Natural killer cell (primary cell): ENCODE data around the gene CEP43. TPM values are rescaled to one million over a fixed set of nuclear protein-coding genes. Genes with fewer than 3 reads are reported as not detected.

Experiments
- ATAC-seq, 3 donors: fragments of 150-1000 bp in 2 of 3; fragments of 200-7000 bp in 1 of 3; cut with Tn5 transposase; 1 replicate in 1 of 3; 2 replicates in 2 of 3; pipeline ENCODE4 v1.10.0; 2021; ENCODE audit warnings: mild to moderate bottlenecking in 2 of 3, moderate library complexity in 2 of 3
- DNase-seq, 2 donors: peaks; one replicate each; pipeline versions ENCODE4 v3.0.0 to v3.0.0-alpha.2; 2013 to 2021; ENCODE audit warnings: mixed read lengths in 1 of 2
- H3K27ac ChIP-seq: one replicate; pipeline ENCODE4 v1.5.1; 2013; ENCODE audit warnings: mild to moderate bottlenecking, low read length
- H3K27me3 ChIP-seq: one replicate; pipeline ENCODE4 v1.6.1; 2013; ENCODE audit warnings: low read length; ENCODE audit not compliant: control insufficient read depth, insufficient read depth
- H3K36me3 ChIP-seq: one replicate; pipeline ENCODE4 v1.6.1; 2013; ENCODE audit warnings: low read length; ENCODE audit not compliant: control insufficient read depth, insufficient read depth
- H3K4me1 ChIP-seq: one replicate; pipeline ENCODE4 v1.6.1; 2013; ENCODE audit warnings: low read length; ENCODE audit not compliant: control insufficient read depth, insufficient read depth
- H3K4me3 ChIP-seq: one replicate; pipeline ENCODE4 v1.5.1; 2013; ENCODE audit warnings: low read length
- H3K9me3 ChIP-seq: one replicate; pipeline ENCODE4 v1.6.1; 2013; ENCODE audit warnings: low read length; ENCODE audit not compliant: control insufficient read depth, insufficient read depth
- H3K27ac Mint-ChIP-seq, 2 donors: one replicate each; pipeline ENCODE4 v1.8.0; 2022; ENCODE audit warnings: mild to moderate bottlenecking in 2 of 2, mixed read lengths in 2 of 2, moderate library complexity in 1 of 2
- H3K27me3 Mint-ChIP-seq, 2 donors: one replicate each; pipeline ENCODE4 v1.8.0; 2022; ENCODE audit warnings: low read depth in 2 of 2, mixed read lengths in 2 of 2
- H3K36me3 Mint-ChIP-seq: one replicate; pipeline ENCODE4 v1.8.0; 2022; ENCODE audit warnings: mixed read lengths
- H3K4me1 Mint-ChIP-seq, 2 donors: one replicate each; pipeline ENCODE4 v1.8.0; 2022; ENCODE audit warnings: mixed read lengths in 2 of 2
- H3K4me3 Mint-ChIP-seq: one replicate; pipeline ENCODE4 v1.8.0; 2022; ENCODE audit warnings: mild to moderate bottlenecking, moderate library complexity, mixed read lengths
- H3K9me3 Mint-ChIP-seq, 2 donors: one replicate each; pipeline ENCODE4 v1.8.0; 2022; ENCODE audit warnings: mixed read lengths in 2 of 2
- WGBS: methylation state at CpG from one replicate; pipeline ENCODE4 v1.1.7; 2013; ENCODE audit warnings: missing lambda C conversion rate; ENCODE audit not compliant: insufficient coverage; 5-methylcytosine and 5-hydroxymethylcytosine counted together
- intact Hi-C: fragments of 100-400 bp; cut with micrococcal nuclease; formaldehyde crosslinking; loops from one replicate; pipeline ENCODE4 v1.14.2; 2022
- total RNA-seq, 4 donors: library from RNA; stranded (reverse); fragments of 120-200 nt in 1 of 4; gene quantifications; one replicate each; pipeline versions ENCODE4 v1.2.3 to v1.2.4, GENCODE V29; 2013 to 2022
- TF ChIP-seq, protein P1 (sequence below): fragments of 200-600 bp; IDR thresholded peaks from one replicate; pipeline ENCODE4 v1.8.0; 2022; ENCODE audit warnings: antibody characterized with exemption

The CEP43 gene
- total RNA-seq, 3 donors from 2014 or later (not counting 1 experiment from before 2014, with no cell fraction given) = 13.5 to 17.0 (median 15.4) TPM

DNA sequence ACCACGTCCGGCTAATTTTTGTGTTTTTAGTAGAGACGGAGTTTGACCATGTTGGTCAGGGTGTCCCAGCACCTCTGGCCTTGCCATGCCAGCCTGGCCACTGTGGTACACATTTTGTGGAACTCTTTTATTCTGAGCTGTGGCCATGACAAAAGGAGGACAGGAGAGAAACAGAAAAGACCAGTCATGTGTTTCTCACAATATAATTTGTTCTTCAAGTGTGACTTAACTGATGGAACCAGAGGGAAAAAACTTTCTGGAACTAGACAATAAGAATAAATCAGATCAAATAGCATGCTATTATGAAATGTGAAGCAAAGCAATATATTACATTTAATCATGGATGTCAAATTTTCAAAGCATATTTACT lies 38.6 kb upstream of the CEP43 start:
- Mint-ChIP-seq H3K36me3 (no peaks in the 10 kb centered on the region), H3K27ac (peak overlapping the region; percentile 89 to 93)
- ATAC-seq = no peak

DNA sequence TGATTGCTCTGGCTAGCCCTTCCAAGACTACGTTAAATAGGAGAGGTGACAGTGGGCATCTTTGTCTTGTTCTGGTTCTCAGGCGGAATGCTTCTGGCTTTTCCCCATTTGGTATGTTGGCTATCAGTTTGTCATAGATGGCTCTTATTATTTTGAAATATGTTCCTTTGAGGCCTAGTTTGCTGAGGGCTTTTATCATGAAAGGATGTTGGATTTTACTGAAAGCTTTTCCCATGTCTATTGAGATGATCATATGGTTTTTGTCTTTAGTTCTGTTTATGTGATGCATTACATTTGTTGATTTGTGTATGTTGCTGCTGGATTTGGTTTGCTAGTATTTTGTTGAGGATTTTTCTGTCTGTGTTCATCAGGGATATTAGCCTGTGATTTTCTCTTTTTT lies 32.9 kb upstream of the CEP43 start:
- no peaks in the 10 kb centered on the region for H3K9me3 Mint-ChIP-seq
- Histone ChIP-seq H3K4me3 (no peak overlapping the region), H3K9me3 (no peaks in the 10 kb centered on the region), H3K27ac (no peak overlapping the region), H3K4me1 (peaks cover 5% of the 10 kb centered on the region), H3K27me3 (no peaks in the 10 kb centered on the region), H3K36me3 (no peaks in the 10 kb centered on the region)
- intact Hi-C loops = no loop called here
- DNase-seq = no peak
- ATAC-seq = no peak
- H3K36me3 Mint-ChIP-seq = no peaks in the 10 kb centered on the region
- no peak overlapping the region for H3K27ac Mint-ChIP-seq
- H3K27me3 Mint-ChIP-seq = no peaks in the 10 kb centered on the region
- 97% methylated on average over 2 of the region's 2 CpGs for WGBS
- peaks cover 10 to 12% of the 10 kb centered on the region in 2 donors for H3K4me1 Mint-ChIP-seq
- no peak overlapping the region for H3K4me3 Mint-ChIP-seq
- TF ChIP-seq, protein P1, sequence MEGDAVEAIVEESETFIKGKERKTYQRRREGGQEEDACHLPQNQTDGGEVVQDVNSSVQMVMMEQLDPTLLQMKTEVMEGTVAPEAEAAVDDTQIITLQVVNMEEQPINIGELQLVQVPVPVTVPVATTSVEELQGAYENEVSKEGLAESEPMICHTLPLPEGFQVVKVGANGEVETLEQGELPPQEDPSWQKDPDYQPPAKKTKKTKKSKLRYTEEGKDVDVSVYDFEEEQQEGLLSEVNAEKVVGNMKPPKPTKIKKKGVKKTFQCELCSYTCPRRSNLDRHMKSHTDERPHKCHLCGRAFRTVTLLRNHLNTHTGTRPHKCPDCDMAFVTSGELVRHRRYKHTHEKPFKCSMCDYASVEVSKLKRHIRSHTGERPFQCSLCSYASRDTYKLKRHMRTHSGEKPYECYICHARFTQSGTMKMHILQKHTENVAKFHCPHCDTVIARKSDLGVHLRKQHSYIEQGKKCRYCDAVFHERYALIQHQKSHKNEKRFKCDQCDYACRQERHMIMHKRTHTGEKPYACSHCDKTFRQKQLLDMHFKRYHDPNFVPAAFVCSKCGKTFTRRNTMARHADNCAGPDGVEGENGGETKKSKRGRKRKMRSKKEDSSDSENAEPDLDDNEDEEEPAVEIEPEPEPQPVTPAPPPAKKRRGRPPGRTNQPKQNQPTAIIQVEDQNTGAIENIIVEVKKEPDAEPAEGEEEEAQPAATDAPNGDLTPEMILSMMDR = no peak

More for the DNA sequence above, 38.6 kb upstream of the CEP43 start:
- no peaks in the 10 kb centered on the region for H3K27me3 ChIP-seq
- peaks cover 36% of the 10 kb centered on the region for H3K4me1 ChIP-seq
- H3K4me3 ChIP-seq = no peak overlapping the region
- peak overlapping the region; percentile 86 for H3K4me3 Mint-ChIP-seq
- no peaks in the 10 kb centered on the region for H3K9me3 Mint-ChIP-seq
- no peaks in the 10 kb centered on the region for H3K36me3 ChIP-seq
- no peaks in the 10 kb centered on the region for H3K27me3 Mint-ChIP-seq
- H3K27ac ChIP-seq = no peak overlapping the region
- WGBS = 86% methylated on average over 3 of the region's 3 CpGs
- H3K4me1 Mint-ChIP-seq = peaks cover 37 to 44% of the 10 kb centered on the region in 2 donors
- no peaks in the 10 kb centered on the region for H3K9me3 ChIP-seq
- TF ChIP-seq, protein P1 = no peak
- intact Hi-C loops = no loop called here
- DNase-seq = no peak

DNA sequence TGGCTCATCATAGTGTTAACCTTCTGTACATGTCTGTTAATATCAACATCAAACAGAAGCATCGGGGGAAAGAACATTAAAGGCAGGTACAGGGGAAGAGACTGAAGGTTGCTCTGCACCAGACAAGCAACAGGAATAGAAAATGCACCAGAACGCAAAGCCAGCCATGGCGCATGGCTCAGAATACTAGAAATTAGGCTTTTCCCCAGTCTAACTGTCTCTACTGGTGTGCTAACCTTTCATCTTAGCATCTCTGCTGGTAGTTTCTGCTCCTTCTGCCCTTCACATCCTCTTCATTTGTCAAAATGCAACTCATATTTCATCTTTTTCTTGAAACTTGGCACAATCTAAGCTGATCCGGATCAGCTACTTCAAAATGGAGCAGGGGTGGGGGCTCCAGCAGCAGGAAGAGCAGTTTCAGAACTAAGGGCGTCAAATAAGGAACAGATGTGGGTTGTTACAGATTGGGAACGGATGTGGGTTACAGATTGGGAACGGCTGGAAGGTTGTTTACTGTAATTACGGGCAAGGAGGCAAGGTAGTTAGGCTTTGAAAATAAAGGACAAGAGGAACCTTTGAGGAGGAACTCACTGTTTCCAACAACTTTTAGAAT lies 29.7 kb upstream of the CEP43 start:
- Mint-ChIP-seq H3K9me3 (no peaks in the 10 kb centered on the region), H3K27me3 (no peaks in the 10 kb centered on the region), H3K4me1 (peaks cover 10 to 12% of the 10 kb centered on the region in 2 donors), H3K4me3 (peak overlapping the region; percentile 13), H3K36me3 (no peaks in the 10 kb centered on the region), H3K27ac (no peak overlapping the region)
- TF ChIP-seq, protein P1 = no peak
- Histone ChIP-seq H3K9me3 (no peaks in the 10 kb centered on the region), H3K4me3 (no peak overlapping the region), H3K27me3 (no peaks in the 10 kb centered on the region), H3K36me3 (no peaks in the 10 kb centered on the region), H3K27ac (no peak overlapping the region), H3K4me1 (peaks cover 5% of the 10 kb centered on the region)
- intact Hi-C loops = no loop called here
- WGBS = 29% methylated on average over 8 of the region's 8 CpGs
- ATAC-seq (peak in 1 of 3 donors; percentile 27), DNase-seq (peak in 1 of 2 donors; percentile 49)

DNA sequence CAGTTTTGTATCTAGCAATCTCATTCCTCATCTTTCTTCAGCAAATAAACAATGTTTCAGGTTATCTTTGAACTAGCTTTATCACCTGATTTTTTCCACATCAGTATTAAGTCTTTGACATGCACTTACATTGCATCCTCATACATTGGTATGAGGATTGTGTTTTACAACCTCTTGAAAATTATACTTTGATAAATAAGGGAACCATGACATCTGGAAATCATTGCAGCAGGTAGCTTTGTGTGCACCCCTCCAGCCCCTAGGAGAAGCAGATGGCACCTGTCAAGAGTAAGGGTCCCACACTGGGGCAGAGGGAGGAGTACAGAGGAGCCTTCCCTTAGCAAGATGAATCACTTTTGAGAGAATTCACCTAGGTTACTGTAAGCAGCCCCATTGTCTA lies 29.1 kb upstream of the CEP43 start:
- no peak overlapping the region for H3K27ac Mint-ChIP-seq
- DNase-seq (no peak), ATAC-seq (no peak)
- no peaks in the 10 kb centered on the region for H3K36me3 Mint-ChIP-seq
- Histone ChIP-seq H3K36me3 (no peaks in the 10 kb centered on the region), H3K27me3 (no peaks in the 10 kb centered on the region), H3K27ac (no peak overlapping the region), H3K4me3 (no peak overlapping the region), H3K9me3 (no peaks in the 10 kb centered on the region), H3K4me1 (peaks cover 5% of the 10 kb centered on the region)
- TF ChIP-seq, protein P1 = no peak
- peaks cover 10 to 12% of the 10 kb centered on the region in 2 donors for H3K4me1 Mint-ChIP-seq
- no peaks in the 10 kb centered on the region for H3K27me3 Mint-ChIP-seq
- no peak overlapping the region for H3K4me3 Mint-ChIP-seq
- H3K9me3 Mint-ChIP-seq = no peaks in the 10 kb centered on the region
- intact Hi-C loops = no loop called here
